ENCODE data around the gene CILP. TPM values are rescaled to one million over a fixed set of nuclear protein-coding genes. Genes with fewer than 3 reads are reported as not detected.
"Not testable (repeated sequence)": the region's sequence is repeated elsewhere in the genome, so short reads cannot be mapped to it uniquely, and the experiment has no call there.

CILP gene
- total RNA-seq, 1 donor from 2014 or later: 0.05 TPM

DNA sequence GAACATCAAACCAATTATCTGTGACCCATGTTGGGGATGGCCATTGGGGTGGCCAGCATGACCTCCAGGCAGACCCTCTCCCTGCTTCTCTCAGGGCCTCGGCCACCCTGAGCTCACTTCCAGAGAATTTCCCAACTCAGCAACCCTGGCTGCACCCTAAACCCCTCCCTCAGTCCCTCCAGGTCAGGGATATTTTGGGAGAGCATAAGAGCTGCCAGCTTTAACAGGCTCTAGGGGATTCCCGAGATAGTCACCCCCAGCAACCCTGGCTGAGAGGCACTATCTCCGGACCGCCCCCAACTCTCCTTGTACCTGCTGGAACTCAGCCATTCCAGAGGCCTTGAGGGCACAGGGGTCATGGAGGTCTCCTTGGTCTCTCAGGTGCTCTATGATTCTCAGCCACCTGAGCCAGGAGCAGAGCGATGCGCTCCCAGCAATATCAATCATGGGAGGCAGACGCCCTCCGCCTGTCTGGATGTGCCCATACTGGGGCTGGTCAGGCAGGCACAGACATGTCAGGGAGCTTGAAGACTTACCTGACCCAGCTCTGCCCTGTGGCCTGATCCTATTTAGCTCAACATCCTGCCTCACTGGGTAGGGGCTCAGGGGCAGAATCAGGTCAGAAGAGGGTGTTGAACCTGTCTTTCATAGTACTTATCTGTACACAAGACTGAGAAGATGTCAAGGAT lies 34.9 kb upstream of the CILP start:
- intact Hi-C loops (cut with micrococcal nuclease): no loop called here
- Mint-ChIP-seq H3K27ac (no peak overlapping the region), H3K9me3 (no peaks in the 10 kb centered on the region), H3K4me3 (ENCODE audit: low read depth) (no peak overlapping the region), H3K27me3 (ENCODE audit: low read depth) (no peaks in the 10 kb centered on the region), H3K36me3 (ENCODE audit: low read depth) (no peaks in the 10 kb centered on the region), H3K4me1 (ENCODE audit: low read depth) (peaks cover 7% of the 10 kb centered on the region)
- no peak for DNase-seq (ENCODE audit: low spot score)

DNA sequence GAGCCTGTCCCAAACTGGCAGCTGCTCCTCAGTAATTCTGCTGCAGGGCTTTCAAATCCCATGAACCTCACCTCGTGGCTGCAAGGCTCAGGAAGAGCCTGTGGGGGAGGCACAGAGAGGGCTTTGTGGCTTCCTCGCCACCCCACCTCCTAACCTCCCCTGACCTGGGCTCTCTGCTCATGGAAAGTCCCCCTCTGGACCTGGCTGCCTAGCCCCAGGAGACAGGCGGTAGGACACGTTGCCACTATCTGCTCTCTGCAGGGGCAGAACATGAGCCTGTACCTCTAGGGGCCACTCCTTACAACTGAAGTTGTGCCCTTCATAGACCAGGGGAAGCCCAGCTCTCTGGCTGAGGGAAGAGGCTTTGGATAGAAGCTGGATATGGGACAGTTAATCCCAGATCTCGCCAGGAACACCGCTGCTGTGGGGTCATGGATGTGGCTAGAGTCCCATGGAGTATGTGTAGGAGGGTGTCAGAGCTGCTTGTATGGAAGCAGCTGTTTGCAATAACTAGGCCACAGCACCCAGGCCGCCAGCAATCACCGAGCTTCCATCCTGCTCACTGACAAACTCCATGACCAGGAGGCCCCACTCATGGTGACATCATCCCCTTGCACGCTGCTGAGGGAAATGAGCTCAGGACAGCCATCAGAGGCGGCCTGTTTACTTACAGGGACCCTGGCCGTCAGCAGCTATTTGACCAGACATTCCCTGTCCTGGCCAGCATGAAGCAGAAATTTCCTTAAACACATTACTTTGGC lies 34.0 kb upstream of the CILP start:
- no peak overlapping the region for H3K27ac Mint-ChIP-seq
- peaks cover 5% of the 10 kb centered on the region for H3K4me1 Mint-ChIP-seq (ENCODE audit: low read depth)
- intact Hi-C loops (cut with micrococcal nuclease): no loop called here
- H3K27me3 Mint-ChIP-seq (ENCODE audit: low read depth): no peaks in the 10 kb centered on the region
- H3K9me3 Mint-ChIP-seq: no peaks in the 10 kb centered on the region
- H3K4me3 Mint-ChIP-seq (ENCODE audit: low read depth): no peak overlapping the region
- no peak for DNase-seq (ENCODE audit: low spot score)
- H3K36me3 Mint-ChIP-seq (ENCODE audit: low read depth): no peaks in the 10 kb centered on the region

DNA sequence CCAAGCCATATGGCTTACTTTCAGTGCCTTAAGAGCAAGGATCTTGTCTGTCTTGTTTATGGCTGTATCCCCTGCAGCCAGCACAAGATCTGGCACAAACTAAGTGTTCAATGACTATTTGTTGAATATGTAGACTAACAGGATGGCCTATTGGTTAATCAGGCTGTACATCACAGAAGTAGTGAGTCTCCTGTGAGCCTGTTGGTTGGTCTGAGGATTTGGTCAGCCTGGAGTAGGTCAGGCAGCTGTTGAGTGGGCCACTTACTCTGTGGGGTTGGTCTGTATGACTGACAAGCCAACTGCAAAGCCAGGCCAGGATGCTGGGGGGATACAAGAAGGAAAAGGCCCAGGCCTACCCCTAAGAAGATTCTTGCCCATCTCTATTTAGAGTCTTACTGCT lies 33.4 kb upstream of the CILP start:
- DNase-seq (ENCODE audit: low spot score): no peak
- H3K27me3 Mint-ChIP-seq (ENCODE audit: low read depth): no peaks in the 10 kb centered on the region
- no peaks in the 10 kb centered on the region for H3K36me3 Mint-ChIP-seq (ENCODE audit: low read depth)
- no peaks in the 10 kb centered on the region for H3K9me3 Mint-ChIP-seq
- H3K27ac Mint-ChIP-seq: no peak overlapping the region
- intact Hi-C loops (cut with micrococcal nuclease): no loop called here
- H3K4me3 Mint-ChIP-seq (ENCODE audit: low read depth): no peak overlapping the region
- peaks cover 2% of the 10 kb centered on the region for H3K4me1 Mint-ChIP-seq (ENCODE audit: low read depth)

DNA sequence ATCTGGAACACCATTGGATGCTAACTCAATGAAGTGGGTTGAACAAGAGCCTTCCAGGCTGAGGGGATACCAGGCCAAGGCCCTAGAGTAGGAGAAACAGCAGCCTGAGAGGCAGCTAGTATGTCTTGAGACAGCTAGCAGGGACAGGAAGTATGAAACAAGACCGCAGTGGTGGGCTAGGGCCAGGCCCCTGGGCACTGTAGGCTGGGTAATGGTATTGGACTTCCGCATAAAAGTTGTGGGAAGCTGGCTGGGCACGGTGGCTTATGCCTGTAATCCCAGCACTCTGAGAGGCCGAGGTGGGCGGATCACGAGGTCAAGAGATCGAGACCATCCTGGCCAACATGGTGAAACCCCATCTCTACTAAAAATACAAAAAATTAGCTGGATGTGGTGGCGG lies 25.2 kb upstream of the CILP start:
- intact Hi-C loops (cut with micrococcal nuclease); H3K27ac Mint-ChIP-seq; H3K27me3 Mint-ChIP-seq (ENCODE audit: low read depth); H3K4me1 Mint-ChIP-seq (ENCODE audit: low read depth); DNase-seq (ENCODE audit: low spot score); H3K36me3 Mint-ChIP-seq (ENCODE audit: low read depth); H3K9me3 Mint-ChIP-seq; H3K4me3 Mint-ChIP-seq (ENCODE audit: low read depth): not testable (repeated sequence)

DNA sequence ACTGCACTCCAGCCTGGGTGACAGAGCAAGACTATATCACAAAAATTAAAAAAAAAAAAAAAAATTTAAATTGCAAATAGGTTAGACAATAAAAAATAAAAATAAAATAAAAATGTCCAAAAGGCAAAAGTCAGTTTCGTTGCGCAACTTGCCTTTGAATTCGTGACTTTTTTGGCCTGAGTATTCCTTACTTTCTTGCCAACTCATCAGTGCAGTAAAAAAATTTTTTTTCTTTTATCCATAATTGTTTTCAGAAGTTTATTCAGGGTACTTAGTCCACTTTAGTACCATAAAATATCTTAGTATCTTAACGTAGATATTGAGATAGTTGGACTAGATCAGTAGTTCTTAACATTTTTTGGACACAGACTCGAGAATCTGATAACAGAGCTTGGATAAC lies 22.4 kb upstream of the CILP start:
- Mint-ChIP-seq H3K27ac (no peak overlapping the region), H3K36me3 (ENCODE audit: low read depth) (no peaks in the 10 kb centered on the region), H3K9me3 (no peaks in the 10 kb centered on the region), H3K4me1 (ENCODE audit: low read depth) (no peaks in the 10 kb centered on the region), H3K27me3 (ENCODE audit: low read depth) (no peaks in the 10 kb centered on the region), H3K4me3 (ENCODE audit: low read depth) (no peak overlapping the region)
- no peak for DNase-seq (ENCODE audit: low spot score)
- intact Hi-C loops (cut with micrococcal nuclease): no loop called here

DNA sequence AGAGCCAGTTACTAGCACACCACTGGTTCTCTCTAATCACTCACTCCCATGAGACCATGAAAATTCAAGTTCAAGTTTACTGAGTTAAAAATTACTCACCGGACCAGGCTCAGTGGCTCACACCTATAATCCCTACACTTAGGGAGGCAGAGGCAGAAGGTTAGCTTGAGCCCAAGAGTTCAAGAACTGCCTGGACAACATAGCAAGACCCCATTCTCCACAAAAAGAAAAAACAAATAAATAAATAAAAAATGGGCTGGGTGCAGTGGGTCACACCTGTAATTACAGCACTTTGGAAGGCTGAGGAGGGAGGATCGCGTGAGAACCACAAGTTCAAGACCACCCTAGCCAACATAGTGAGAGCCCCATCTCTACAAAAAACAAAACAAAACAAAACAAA lies 21.2 kb upstream of the CILP start:
- no peaks in the 10 kb centered on the region for H3K9me3 Mint-ChIP-seq
- intact Hi-C loops (cut with micrococcal nuclease): no loop called here
- no peak overlapping the region for H3K27ac Mint-ChIP-seq
- H3K27me3 Mint-ChIP-seq (ENCODE audit: low read depth): no peaks in the 10 kb centered on the region
- DNase-seq (ENCODE audit: low spot score): no peak
- no peaks in the 10 kb centered on the region for H3K36me3 Mint-ChIP-seq (ENCODE audit: low read depth)
- no peaks in the 10 kb centered on the region for H3K4me1 Mint-ChIP-seq (ENCODE audit: low read depth)
- no peak overlapping the region for H3K4me3 Mint-ChIP-seq (ENCODE audit: low read depth)

DNA sequence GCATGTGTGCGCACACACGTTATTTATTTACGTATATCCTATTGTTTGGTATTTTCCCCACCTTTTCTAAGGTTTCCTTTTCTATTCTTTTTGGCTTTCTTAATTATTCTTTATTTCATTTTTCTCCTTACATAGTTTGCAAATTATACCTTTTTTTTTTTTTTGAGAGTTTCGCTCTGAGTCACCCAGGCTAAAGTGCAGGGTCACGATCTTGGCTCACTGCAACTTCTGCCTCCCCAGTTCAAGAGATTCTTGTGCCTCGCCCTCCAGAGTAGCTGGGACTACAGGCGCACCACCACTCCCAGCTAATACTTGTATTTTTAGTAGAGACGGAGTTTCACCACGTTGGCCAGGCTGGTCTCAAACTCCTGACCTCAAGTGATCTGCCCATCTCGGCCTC lies 20.0 kb upstream of the CILP start:
- Mint-ChIP-seq H3K4me1 (ENCODE audit: low read depth) (no peaks in the 10 kb centered on the region), H3K27ac (no peak overlapping the region), H3K27me3 (ENCODE audit: low read depth) (no peaks in the 10 kb centered on the region), H3K36me3 (ENCODE audit: low read depth) (no peaks in the 10 kb centered on the region), H3K9me3 (no peaks in the 10 kb centered on the region), H3K4me3 (ENCODE audit: low read depth) (no peak overlapping the region)
- intact Hi-C loops (cut with micrococcal nuclease): no loop called here
- DNase-seq (ENCODE audit: low spot score): no peak

DNA sequence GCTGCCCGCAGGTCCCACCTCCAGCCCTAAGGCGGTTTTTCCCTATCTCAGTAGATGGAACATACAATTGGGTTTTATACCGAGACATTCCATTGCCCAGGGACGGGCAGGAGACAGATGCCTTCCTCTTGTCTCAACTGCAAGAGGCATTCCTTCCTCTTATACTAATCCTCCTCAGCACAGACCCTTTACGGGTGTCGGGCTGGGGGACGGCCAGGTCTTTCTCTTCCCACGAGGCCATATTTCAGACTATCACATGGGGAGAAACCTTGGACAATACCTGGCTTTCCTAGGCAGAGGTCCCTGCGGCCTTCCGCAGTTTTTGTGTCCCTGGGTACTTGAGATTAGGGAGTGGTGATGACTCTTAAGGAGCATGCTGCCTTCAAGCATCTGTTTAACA lies 15.6 kb upstream of the CILP start:
- H3K4me1 Mint-ChIP-seq (ENCODE audit: low read depth); H3K27ac Mint-ChIP-seq; DNase-seq (ENCODE audit: low spot score); H3K36me3 Mint-ChIP-seq (ENCODE audit: low read depth); H3K27me3 Mint-ChIP-seq (ENCODE audit: low read depth); H3K9me3 Mint-ChIP-seq; H3K4me3 Mint-ChIP-seq (ENCODE audit: low read depth); intact Hi-C loops (cut with micrococcal nuclease): not testable (repeated sequence)

- intact Hi-C loops (cut with micrococcal nuclease): no loop called here
- Mint-ChIP-seq H3K4me1 (ENCODE audit: low read depth) (no peaks in the 10 kb centered on the region), H3K27ac (no peak overlapping the region), H3K4me3 (ENCODE audit: low read depth) (no peak overlapping the region), H3K36me3 (ENCODE audit: low read depth) (no peaks in the 10 kb centered on the region), H3K27me3 (ENCODE audit: low read depth) (peaks cover 3% of the 10 kb centered on the region), H3K9me3 (no peaks in the 10 kb centered on the region)
- no peak for DNase-seq (ENCODE audit: low spot score)
Measured at GRCh38 chr15:65226221-65226620, 14.9 kb upstream of the CILP start.

DNA sequence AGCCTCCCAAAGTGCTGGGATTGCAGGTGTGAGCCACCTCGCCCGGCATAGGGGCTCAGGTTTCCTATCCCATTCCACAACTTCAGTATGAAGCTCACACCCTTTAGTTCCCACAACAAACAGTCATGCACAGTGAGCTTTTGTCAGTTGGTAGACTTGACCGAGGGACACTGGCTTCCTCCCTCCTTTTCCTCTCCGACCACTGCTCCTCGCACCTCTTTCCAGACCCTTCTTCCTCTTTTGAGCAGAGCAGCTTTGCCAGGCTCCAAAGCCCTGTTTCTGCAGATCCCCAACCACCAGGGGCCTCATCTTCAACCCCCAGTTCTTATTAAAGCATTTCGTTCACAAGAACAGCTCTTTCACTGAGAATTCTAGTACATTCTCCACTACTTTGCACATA lies 12.7 kb upstream of the CILP start:
- Mint-ChIP-seq H3K9me3 (no peaks in the 10 kb centered on the region), H3K27me3 (ENCODE audit: low read depth) (peaks cover 3% of the 10 kb centered on the region), H3K4me1 (ENCODE audit: low read depth) (peaks cover 4% of the 10 kb centered on the region), H3K27ac (no peak overlapping the region), H3K36me3 (ENCODE audit: low read depth) (no peaks in the 10 kb centered on the region), H3K4me3 (ENCODE audit: low read depth) (no peak overlapping the region)
- DNase-seq (ENCODE audit: low spot score): no peak
- intact Hi-C loops (cut with micrococcal nuclease): no loop called here

DNA sequence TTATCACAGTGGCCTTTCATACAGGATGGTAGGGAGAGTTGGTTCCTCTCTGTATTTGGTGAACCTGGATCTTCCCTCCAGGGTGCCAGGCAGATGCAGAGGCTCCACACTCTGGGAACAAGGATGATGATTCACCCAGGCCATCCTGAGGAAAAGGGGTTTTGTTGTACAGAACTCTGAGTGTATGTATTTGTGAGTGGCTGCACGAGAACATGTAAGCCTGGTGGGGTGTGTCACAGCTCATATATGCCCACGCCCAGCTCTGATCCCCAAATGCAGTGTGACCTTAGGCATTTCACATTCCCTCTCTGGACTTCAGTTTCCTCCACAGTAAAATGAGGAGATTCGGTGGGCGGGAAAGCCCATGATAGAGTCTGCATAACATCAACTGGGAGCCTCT lies 11.6 kb upstream of the CILP start:
- Mint-ChIP-seq H3K9me3 (no peaks in the 10 kb centered on the region), H3K36me3 (ENCODE audit: low read depth) (no peaks in the 10 kb centered on the region), H3K27ac (no peak overlapping the region), H3K4me1 (ENCODE audit: low read depth) (peaks cover 9% of the 10 kb centered on the region), H3K4me3 (ENCODE audit: low read depth) (no peak overlapping the region), H3K27me3 (ENCODE audit: low read depth) (peaks cover 3% of the 10 kb centered on the region)
- intact Hi-C loops (cut with micrococcal nuclease): no loop called here
- DNase-seq (ENCODE audit: low spot score): no peak

GRCh38 chr15:65221697-65222096 lies 10.4 kb upstream of the CILP start:
- Mint-ChIP-seq H3K27ac (no peak overlapping the region), H3K9me3 (no peaks in the 10 kb centered on the region), H3K4me1 (ENCODE audit: low read depth) (peaks cover 9% of the 10 kb centered on the region), H3K4me3 (ENCODE audit: low read depth) (no peak overlapping the region), H3K27me3 (ENCODE audit: low read depth) (peaks cover 3% of the 10 kb centered on the region), H3K36me3 (ENCODE audit: low read depth) (no peaks in the 10 kb centered on the region)
- DNase-seq (ENCODE audit: low spot score): no peak
- intact Hi-C loops (cut with micrococcal nuclease): no loop called here

GRCh38 chr15:65219137-65219536 lies 7.9 kb upstream of the CILP start:
- no peak overlapping the region for H3K27ac Mint-ChIP-seq
- DNase-seq (ENCODE audit: low spot score): no peak
- H3K4me1 Mint-ChIP-seq (ENCODE audit: low read depth): peaks cover 9% of the 10 kb centered on the region
- H3K27me3 Mint-ChIP-seq (ENCODE audit: low read depth): peaks cover 2% of the 10 kb centered on the region
- H3K36me3 Mint-ChIP-seq (ENCODE audit: low read depth): no peaks in the 10 kb centered on the region
- no peak overlapping the region for H3K4me3 Mint-ChIP-seq (ENCODE audit: low read depth)
- intact Hi-C loops (cut with micrococcal nuclease): no loop called here
- H3K9me3 Mint-ChIP-seq: no peaks in the 10 kb centered on the region
